Lower leg skin (tissue), 4 donors: Measurements from ENCODE around the gene POLR3H. TPM values are rescaled to one million over a fixed set of nuclear protein-coding genes. Genes with fewer than 3 reads are reported as not detected.

ENCODE experiments used
- DNase-seq, 2 donors: peaks; one replicate each; pipeline ENCODE4 v3.0.0-alpha.2; 2019; ENCODE audit warnings: low spot score in 2 of 2
- H3K4me3 ChIP-seq: fragments of 200-600 bp; sonication (generic); 2 replicates; pipeline ENCODE4 v1.5.1; 2017; ENCODE audit warnings: mild to moderate bottlenecking, low read depth; ENCODE audit not compliant: poor library complexity, severe bottlenecking
- CTCF ChIP-seq, 3 donors: fragments of 450-650 bp; IDR thresholded peaks; one replicate each; pipeline ENCODE4 v1.5.1; 2016; ENCODE audit warnings: antibody characterized with exemption in 3 of 3, mild to moderate bottlenecking in 3 of 3, moderate library complexity in 2 of 3
- POLR2A ChIP-seq, 2 donors: fragments of 450-650 bp; IDR thresholded peaks; one replicate each; pipeline ENCODE4 v1.6.1; 2016 to 2017; ENCODE audit warnings: antibody characterized with exemption in 2 of 2, mild to moderate bottlenecking in 1 of 2, moderate library complexity in 1 of 2
- WGBS, 2 donors: methylation state at CpG; one replicate each; pipeline ENCODE4 v1.1.5; 2018; 5-methylcytosine and 5-hydroxymethylcytosine counted together
- intact Hi-C: fragments of 100-400 bp; cut with DNase I; formaldehyde crosslinking; loops from one replicate; pipeline ENCODE4 v1.15.0; 2023; ENCODE audit warnings: low total_unique reads
- total RNA-seq, 4 donors: library from RNA; depleted of rRNA; stranded (reverse); fragments of >200 nt; gene quantifications; one replicate each; pipeline ENCODE4 v1.1.0, GENCODE V29; 2016

Gene POLR3H
- total RNA-seq, 4 donors from 2014 or later = 8.7 to 19.7 (median 16.4) TPM

- DNase-seq = no peak
- intact Hi-C loops = no loop called here
- 21 to 22% methylated on average over 21 of the region's 21 CpGs for WGBS, 2 donors
- TF ChIP-seq POLR2A (IDR thresholded peaks at IDR 0.05) (no peak), CTCF (IDR thresholded peaks at IDR 0.05) (no peak)
- no peak overlapping the region for H3K4me3 ChIP-seq
These were observed 604 bp upstream of the POLR3H start for GRCh38 chr22:41544671-41545476.

- H3K4me3 ChIP-seq = no peak overlapping the region
These were observed 2.0 kb downstream of the POLR3H start for GRCh38 chr22:41542224-41542623.

GRCh38 chr22:41541484-41541883, 2.8 kb downstream of the POLR3H start:
- whole genome bisulfite sequencing, 2 donors = 63 to 66% methylated on average over 3 of the region's 3 CpGs
- no peak for TF ChIP-seq POLR2A (IDR thresholded peaks at IDR 0.05)
- no peak for TF ChIP-seq CTCF (IDR thresholded peaks at IDR 0.05)
- intact Hi-C loops = no loop called here
- H3K4me3 ChIP-seq = no peak overlapping the region
- no peak for DNase-seq

More at GRCh38 chr22:41542224-41542623, 2.0 kb downstream of the POLR3H start:
- WGBS, 2 donors = 93 to 95% methylated on average over 4 of the region's 4 CpGs
- intact Hi-C loops = no loop called here
- no peak for TF ChIP-seq POLR2A (IDR thresholded peaks at IDR 0.05)
- TF ChIP-seq CTCF (IDR thresholded peaks at IDR 0.05) = no peak
- no peak for DNase-seq

GRCh38 chr22:41540365-41540764, 3.9 kb downstream of the POLR3H start:
- no peak overlapping the region for H3K4me3 ChIP-seq
- DNase-seq = no peak
- WGBS, 2 donors = 92 to 95% methylated on average over 7 of the region's 7 CpGs
- TF ChIP-seq CTCF (IDR thresholded peaks at IDR 0.05) = no peak
- no peak for TF ChIP-seq POLR2A (IDR thresholded peaks at IDR 0.05)
- intact Hi-C loops = no loop called here

- DNase-seq = no peak
- 93 to 94% methylated on average over 3 of the region's 3 CpGs for WGBS, 2 donors
- no peak overlapping the region for H3K4me3 ChIP-seq
- intact Hi-C loops = no loop called here
- TF ChIP-seq POLR2A (IDR thresholded peaks at IDR 0.05) (no peak), CTCF (IDR thresholded peaks at IDR 0.05) (no peak)
These were observed 4.3 kb downstream of the POLR3H start for GRCh38 chr22:41540006-41540315.
